GM18508 (cell line): ENCODE results near the gene AFAP1L2.

Source experiments
- ATAC-seq: cut with Tn5 transposase; IDR thresholded peaks from one replicate; pipeline ENCODE4 v1.9.1; 2021; ENCODE audit warnings: moderate number of reproducible peaks; ENCODE audit not compliant: insufficient read depth, unreplicated experiment

Gene AFAP1L2

DNA sequence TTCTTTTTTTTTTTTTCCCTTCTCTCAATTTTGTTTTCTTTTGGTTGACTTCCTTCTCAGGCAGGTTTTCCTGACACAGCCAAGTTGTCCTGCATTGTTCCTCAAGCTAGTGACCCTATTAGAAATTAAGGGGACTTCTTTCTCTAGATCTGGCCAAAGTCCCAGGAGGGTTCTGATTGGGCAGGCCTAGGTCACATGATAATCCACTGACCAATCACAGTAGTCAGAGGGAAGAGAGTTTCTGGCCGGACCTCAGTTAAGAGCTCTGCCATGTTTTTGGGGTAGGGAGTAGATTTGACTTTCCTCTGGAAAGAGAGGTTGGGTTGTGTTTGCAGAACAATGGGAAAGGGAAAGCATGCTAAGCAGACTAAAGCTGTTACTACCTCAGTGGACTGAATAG, 149.1 kb downstream of the AFAP1L2 start:
- ATAC-seq = no peak

DNA sequence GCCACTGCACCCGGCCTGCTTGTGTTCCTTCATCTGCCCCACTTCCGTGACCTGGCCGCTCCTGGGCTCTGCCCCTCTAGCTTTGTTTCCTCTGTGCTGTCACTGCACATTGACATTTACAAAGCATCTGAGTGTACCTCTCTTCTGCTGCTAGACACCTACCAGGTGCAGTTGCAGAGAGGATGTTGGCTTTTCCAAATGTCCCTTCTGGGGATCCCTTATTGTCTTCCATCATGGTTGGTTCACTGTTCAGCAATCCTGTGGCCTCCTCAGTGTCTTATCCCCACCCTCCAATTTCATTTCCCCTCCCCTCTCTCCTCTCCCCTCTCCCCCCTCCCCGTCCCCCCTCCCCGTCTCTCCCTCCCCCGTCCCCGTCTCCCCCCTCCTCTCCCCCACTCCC, 151.4 kb downstream of the AFAP1L2 start:
- no peak for ATAC-seq

DNA sequence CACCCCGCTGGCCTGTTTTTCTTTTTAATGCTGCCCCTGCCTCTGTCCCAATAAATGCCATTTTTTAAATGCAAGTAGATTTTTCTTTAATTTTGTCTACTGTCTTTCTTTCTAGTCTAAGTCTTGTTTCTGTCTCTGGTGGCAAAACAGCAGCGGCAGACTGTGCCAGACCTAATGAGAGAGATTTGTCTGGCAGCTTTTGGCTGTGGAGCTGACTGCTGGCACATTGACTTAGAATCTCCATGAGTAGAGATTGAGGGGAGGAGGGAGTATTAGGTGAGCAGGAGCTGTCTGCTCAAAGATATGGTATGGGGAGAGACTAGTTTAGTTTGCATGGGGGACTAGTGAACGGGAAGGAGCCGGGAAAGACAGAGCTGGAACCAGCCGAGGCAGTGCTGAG, 152.2 kb downstream of the AFAP1L2 start:
- no peak for ATAC-seq

DNA sequence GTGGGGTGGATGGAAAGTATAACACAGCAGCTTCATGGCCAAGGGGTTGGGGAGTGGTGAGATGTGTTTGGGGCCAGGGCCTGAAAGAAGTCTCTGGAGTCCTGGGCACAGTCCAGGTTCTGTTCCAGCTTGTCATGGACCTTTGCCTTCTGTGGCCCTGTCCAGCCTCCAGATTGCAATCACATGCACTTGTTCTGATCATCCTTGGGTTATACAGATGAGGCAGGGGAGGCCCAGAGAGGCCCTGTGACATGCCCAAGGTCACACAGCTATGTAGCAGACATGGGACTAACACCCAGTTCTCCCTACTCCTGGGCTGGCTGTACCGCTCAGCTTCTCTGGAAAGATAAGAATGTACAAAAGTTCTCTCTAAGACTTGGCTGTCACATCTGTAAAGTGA, 153.6 kb downstream of the AFAP1L2 start:
- no peak for ATAC-seq

DNA sequence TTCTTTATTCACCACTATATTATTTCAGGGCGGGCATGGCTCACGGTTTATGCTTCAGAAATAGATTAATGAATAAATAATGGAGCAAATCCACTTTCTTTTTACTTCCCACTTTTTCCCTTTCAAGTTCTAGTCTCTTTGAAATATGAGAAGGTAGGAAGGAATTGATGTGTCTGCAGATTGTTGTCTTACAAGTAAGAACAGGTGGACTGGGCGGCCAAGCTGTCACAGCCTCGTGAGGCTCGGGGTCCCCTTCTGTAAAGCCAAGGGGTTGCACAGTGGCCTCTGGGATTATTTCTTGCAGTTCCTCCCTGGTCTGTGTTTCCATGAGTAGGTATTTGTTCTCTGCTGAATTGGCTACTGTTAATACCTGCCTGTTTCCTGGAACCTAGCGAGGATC, 154.1 kb downstream of the AFAP1L2 start:
- no peak for ATAC-seq

DNA sequence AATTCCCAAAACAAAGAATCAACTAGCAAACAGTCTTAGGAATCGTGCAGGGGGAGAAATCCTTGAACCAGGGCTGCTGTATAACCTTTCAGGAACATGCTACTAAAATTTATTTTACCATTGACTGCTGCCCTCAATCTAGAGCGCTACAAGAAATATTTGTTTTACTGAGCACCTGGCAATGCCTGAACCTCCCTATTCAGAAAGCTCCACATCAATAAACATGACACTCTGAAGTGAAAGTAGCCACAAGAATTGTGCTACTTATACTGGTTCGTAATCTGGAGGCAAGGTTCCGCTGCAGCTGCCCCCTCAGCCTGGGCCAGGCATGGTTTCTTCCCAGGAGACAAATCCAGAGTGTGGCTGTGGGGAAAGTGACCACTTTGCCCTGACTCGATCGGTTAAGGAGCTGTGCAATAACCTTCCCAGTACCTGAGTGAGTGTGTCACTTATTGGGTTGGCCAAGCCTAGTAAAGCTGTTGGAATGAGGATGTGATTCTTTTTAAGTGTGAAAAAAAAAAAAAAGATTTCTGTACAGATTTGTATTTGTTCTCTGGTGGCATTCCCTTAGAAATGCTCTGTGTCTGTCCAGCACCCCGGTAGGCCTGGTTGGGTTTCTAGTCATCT, 157.5 kb downstream of the AFAP1L2 start:
- no peak for ATAC-seq

DNA sequence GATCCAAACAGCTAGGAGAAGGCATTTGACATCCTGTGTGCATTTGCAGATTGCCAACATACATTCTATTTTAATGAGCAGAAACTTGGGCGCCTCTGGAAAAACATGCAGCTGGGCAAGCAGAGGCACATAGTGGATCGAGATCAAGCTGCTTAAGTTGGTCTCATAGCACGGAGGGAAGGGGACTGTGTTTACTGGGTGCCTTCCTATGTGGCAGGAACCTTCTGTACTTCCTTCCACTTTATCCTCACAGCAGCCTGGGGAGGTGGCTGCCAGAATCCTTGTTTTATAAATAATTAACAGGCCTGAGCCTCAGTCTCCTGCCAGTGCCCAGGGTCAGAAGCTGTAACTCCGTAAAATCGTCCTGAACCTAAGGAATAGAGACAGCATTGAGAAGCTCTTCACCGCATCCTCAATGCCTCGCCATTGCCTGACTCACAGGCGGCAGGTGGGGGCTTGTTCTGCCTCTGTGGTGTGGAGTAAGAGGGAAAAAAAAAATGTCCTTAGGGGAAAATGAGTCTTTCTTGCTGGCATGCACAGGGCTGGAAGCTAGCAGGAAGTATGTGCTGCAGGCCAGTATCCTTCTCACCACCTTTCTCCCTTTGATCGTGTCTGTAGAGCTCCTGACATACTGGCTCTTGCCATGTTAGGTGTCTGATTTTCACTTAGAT, 159.0 kb downstream of the AFAP1L2 start:
- ATAC-seq = no peak
